SK-N-MC (cell line): ENCODE data around the gene SULT1A3.
"Not testable (repeated sequence)": the region's sequence is repeated elsewhere in the genome, so short reads cannot be mapped to it uniquely, and the experiment has no call there.

Source experiments
- EZH2 ChIP-seq: fragments of 200-600 bp; sonication (generic); IDR thresholded peaks from one replicate; pipeline ENCODE4 v1.6.1; 2017; ENCODE audit warnings: antibody characterized with exemption
- POLR2AphosphoS5 ChIP-seq: IDR thresholded peaks from 2 replicates; pipeline ENCODE4 v1.6.1; 2012; ENCODE audit warnings: mild to moderate bottlenecking, low read depth, low read length, borderline replicate concordance

DNA sequence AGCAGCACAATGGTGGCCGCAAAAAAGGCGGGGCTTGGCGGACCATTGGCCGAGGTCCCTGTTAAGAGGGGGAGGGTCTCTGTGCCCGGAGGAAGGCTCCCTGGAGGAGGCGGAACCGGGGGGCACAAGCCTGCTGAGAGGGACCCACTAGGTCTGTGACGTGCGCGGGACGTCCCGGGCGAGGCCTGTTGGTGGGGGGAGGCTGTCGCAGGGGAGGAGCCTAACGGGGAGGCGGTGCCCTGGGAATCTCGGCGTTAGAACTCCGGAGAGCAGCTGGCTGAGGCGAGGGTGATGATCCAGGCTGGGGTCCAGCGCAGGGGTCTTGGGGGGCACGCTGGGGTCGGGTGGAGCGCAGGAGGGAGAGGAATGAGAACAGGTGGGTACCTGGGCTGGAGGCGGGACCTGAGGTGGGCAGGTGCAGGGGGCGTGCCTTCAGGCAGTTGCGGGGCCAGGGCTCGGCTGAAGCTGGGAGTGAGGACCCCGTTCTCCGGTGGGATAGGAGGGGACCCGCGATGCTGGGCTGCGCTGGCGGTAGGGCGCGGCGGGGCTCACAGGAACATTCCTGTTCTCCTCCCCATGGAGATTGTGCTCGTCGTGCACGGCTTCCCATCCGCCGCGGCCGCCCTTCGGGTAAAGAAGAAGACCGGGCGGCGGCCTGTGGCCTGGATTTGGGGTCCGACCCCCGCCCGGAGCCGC, 6.6 kb downstream of the SULT1A3 start:
- not testable (repeated sequence) for TF ChIP-seq EZH2, POLR2AphosphoS5
